Memory B cell (primary cell): ENCODE data around the gene ATG101.
"Not testable (repeated sequence)": the region's sequence is repeated elsewhere in the genome, so short reads cannot be mapped to it uniquely, and the experiment has no call there.

ENCODE experiments used
- ATAC-seq: fragments of 150-1000 bp; cut with Tn5 transposase; 2 replicates; pipeline ENCODE4 v1.10.0; 2021; ENCODE audit warnings: low read depth, mild to moderate bottlenecking, moderate library complexity
- DNase-seq, 2 donors: peaks; one replicate each; pipeline ENCODE4 v3.0.0; 2022; ENCODE audit warnings: low spot score in 2 of 2
- H3K27ac Mint-ChIP-seq: one replicate; pipeline ENCODE4 v1.8.0; 2022; ENCODE audit warnings: mild to moderate bottlenecking, moderate library complexity, mixed read lengths
- H3K27me3 Mint-ChIP-seq: one replicate; pipeline ENCODE4 v1.8.0; 2022; ENCODE audit warnings: mixed read lengths
- H3K36me3 Mint-ChIP-seq: one replicate; pipeline ENCODE4 v1.8.0; 2022; ENCODE audit warnings: mild to moderate bottlenecking, mixed read lengths
- H3K4me1 Mint-ChIP-seq: one replicate; pipeline ENCODE4 v1.8.0; 2022; ENCODE audit warnings: mixed read lengths
- H3K4me3 Mint-ChIP-seq: one replicate; pipeline ENCODE4 v1.8.0; 2022; ENCODE audit warnings: mild to moderate bottlenecking, moderate library complexity, mixed read lengths
- H3K9me3 Mint-ChIP-seq: one replicate; pipeline ENCODE4 v1.8.0; 2022; ENCODE audit warnings: mixed read lengths

Gene ATG101

GRCh38 chr12:52116222-52117125 lies 46.7 kb downstream of the ATG101 start:
- not testable (repeated sequence) for ATAC-seq

DNA sequence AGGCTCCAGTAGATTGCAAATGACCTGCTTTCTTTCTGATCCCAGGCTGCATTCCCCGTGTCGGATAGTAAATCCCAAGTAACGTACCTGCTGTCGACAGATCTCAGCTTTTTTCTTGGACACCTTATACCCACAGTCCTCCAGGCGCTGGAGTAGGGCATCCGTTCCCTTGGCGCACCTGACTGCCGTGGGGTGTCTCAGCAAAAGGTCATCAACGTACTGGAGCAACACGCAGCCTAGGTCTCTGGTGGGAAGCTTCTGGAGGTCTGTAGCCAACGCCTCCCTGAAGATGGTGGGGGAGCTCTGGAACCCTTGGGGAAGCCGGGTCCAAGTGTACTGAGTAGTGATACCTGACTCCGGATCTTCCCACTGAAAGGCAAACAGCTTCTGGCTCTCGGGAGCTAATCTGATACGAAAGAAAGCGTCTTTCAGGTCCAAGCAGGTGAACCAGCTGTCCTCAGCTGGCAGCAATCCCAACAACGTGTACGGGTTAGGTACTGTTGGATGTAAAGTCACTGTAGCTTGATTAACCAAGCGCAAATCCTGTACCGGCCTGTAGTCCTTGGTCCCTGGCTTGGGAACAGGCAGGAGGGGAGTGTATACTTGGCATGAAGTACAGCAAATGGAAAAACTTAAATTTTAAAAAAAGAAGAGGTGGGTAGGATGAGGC lies 48.2 kb downstream of the ATG101 start:
- Mint-ChIP-seq H3K4me1 (peaks cover 35% of the 10 kb centered on the region), H3K27ac (peak overlapping the region; percentile 81)
- DNase-seq (peak in 1 of 2 donors; percentile 20), ATAC-seq (peak; percentile 27)
- not testable (repeated sequence) for H3K4me3 Mint-ChIP-seq, H3K9me3 Mint-ChIP-seq, H3K27me3 Mint-ChIP-seq, H3K36me3 Mint-ChIP-seq

More at GRCh38 chr12:52116222-52117125, 46.7 kb downstream of the ATG101 start:
- not testable (repeated sequence) for H3K36me3 Mint-ChIP-seq, H3K27me3 Mint-ChIP-seq, H3K9me3 Mint-ChIP-seq, H3K4me3 Mint-ChIP-seq
- peak; percentile 50 to 66 for DNase-seq
- H3K27ac Mint-ChIP-seq: peak overlapping the region; percentile 76
- H3K4me1 Mint-ChIP-seq: peaks cover 28% of the 10 kb centered on the region

DNA sequence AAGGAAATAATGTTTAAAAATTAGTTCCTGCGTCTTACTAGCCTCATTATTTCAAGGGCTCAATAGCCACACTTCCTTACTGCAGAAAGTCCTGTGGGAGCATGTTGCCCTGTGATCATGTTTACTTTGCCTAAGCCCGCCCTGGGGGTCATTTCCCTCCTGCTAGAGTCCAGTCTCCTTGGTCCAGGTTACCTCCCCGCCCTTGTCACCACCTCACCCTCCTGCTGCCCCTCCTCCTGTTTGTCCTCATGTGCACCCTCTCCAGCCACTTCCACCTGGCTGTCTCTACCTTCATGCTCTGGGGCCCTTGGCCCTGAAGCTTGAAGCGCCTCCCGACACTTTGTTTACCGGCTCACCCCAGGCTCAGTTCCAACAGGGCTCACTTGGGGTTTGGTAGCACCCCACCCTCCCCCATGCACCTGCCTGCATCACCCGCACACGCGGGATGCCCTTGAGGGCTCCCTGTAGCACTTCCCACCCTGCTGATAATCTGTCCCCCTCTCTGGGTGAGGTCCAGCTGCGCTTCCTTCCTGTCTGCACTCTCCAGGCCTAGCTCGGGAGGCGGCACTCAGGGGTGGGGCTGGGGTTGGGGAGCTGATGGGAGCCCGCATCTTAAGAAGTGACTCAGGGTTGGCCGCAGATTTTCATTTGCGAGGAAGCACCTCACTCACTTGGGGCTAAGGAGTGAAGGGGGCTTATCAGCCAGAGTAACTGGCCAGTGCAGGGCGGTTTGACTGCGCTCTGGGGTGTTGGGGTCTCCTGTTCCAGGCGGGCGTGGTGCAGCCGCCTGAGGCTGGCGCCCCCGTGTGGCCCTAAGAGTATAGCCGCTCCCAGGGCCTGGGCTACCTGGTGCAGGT lies 49.8 kb downstream of the ATG101 start:
- H3K36me3 Mint-ChIP-seq: no peaks in the 10 kb centered on the region
- H3K27me3 Mint-ChIP-seq: no peaks in the 10 kb centered on the region
- H3K27ac Mint-ChIP-seq: peak overlapping the region; percentile 75
- H3K4me1 Mint-ChIP-seq: peaks cover 35% of the 10 kb centered on the region
- H3K9me3 Mint-ChIP-seq: no peaks in the 10 kb centered on the region
- DNase-seq (peak; percentile 23 to 49), ATAC-seq (peak; percentile 18)
- peak overlapping the region; percentile 24 for H3K4me3 Mint-ChIP-seq

GRCh38 chr12:52120951-52121823 lies 51.4 kb downstream of the ATG101 start:
- no peak for DNase-seq
- H3K36me3 Mint-ChIP-seq: no peaks in the 10 kb centered on the region
- no peak overlapping the region for H3K4me3 Mint-ChIP-seq
- peaks cover 7% of the 10 kb centered on the region for H3K27me3 Mint-ChIP-seq
- H3K27ac Mint-ChIP-seq: peak overlapping the region; percentile 50
- H3K4me1 Mint-ChIP-seq: peaks cover 35% of the 10 kb centered on the region
- no peaks in the 10 kb centered on the region for H3K9me3 Mint-ChIP-seq
- no peak for ATAC-seq

DNA sequence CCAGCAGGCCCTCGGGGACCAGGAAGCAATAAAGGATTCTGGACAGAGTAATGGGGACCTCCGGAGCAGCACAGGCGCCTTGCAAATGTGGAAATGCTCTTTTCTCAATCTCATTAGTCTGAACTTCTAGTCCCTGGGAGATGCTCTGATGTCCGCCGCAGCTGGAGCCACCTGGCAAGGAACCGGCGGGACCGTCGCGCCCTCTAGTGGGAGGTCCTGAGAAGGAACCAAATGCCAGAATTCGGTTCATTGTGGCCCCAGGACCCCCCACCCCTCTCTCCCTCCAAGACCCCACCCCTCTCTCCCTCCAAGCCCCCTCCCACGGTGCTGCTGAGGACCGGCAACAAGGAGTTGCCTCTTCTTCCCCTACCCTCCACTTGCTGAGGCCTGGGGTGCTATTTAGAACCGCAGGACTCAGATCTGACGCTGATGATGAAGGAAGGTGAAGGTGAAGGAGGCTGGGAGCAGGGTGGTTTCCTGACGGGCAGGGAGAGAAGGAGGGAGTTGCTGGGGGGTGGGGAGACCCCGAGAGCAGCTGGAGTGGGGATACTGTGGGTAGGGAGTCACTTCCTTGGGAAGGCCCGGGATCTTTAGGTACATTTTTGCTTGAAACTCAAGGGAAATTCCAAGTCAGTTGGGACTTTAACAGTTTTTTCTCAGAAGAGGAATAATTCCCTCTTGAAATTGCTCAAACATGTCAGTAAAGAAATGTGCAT lies 52.2 kb downstream of the ATG101 start:
- peak overlapping the region; percentile 50 for H3K27ac Mint-ChIP-seq
- ATAC-seq: no peak
- no peaks in the 10 kb centered on the region for H3K36me3 Mint-ChIP-seq
- H3K9me3 Mint-ChIP-seq: no peaks in the 10 kb centered on the region
- peak; percentile 59 to 67 for DNase-seq
- H3K4me3 Mint-ChIP-seq: no peak overlapping the region
- peaks cover 11% of the 10 kb centered on the region for H3K27me3 Mint-ChIP-seq
- H3K4me1 Mint-ChIP-seq: peaks cover 30% of the 10 kb centered on the region

- ATAC-seq (no peak), DNase-seq (no peak)
- H3K27me3 Mint-ChIP-seq: peaks cover 16% of the 10 kb centered on the region
- H3K9me3 Mint-ChIP-seq: no peaks in the 10 kb centered on the region
- H3K36me3 Mint-ChIP-seq: no peaks in the 10 kb centered on the region
- peaks cover 29% of the 10 kb centered on the region for H3K4me1 Mint-ChIP-seq
- no peak overlapping the region for H3K27ac Mint-ChIP-seq
- no peak overlapping the region for H3K4me3 Mint-ChIP-seq
These were observed 52.7 kb downstream of the ATG101 start for GRCh38 chr12:52122540-52122871.

DNA sequence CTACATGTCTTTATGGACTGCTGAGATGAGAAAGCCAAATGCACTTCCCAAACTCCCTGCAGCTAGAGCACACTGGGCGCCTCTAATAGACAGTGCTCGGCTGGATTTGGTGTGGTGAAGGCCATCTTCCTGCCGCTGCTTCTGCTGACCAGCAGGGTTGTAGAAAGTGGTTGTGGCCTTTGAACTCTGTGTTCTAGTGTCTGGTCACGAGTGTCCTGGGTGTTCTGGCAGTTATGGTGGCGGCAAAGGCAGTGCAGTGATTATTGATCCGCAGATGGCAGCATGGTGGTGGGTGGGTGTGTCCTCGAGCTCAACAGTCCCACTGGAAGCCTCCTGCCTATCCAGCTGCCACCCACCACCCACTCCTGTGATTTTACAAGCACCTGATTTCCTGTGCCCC lies 53.1 kb downstream of the ATG101 start:
- peaks cover 17% of the 10 kb centered on the region for H3K27me3 Mint-ChIP-seq
- no peak for ATAC-seq

DNA sequence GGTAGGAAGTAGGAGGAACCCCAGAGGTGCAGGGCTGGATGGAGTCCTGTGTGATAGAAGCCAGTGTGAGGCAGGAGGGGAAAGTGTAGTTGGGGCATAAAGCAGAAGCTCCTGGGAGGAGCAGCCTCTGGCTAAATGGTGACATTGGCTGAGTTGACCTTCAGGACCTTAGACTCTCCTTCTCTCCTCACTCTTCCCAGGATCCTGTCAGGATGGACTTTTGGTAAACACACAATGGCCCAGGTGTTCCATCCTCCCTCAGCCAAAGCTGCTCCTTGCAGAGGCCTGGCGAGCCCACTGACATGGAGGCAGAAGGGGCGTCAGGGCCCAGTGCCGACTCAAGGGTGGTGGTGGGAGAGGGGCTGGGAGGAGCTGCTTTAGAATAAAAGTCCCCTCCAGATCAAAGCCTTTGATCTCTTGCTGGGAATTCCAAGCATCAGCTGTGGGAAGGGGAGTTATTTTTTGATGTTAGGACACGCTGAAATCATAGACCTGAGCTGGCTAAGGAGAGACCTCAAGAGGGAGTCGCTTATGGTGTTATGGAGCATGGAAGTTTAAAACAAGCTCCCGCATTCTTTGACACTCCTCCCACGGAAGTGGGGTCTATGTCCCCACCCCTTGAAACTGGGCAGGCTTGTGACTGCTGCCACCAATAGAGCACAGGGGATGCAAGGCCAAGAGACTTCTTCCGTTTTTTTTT lies 53.9 kb downstream of the ATG101 start:
- DNase-seq (no peak), ATAC-seq (peak; percentile 54)

More for the DNA sequence above, 53.1 kb downstream of the ATG101 start:
- Mint-ChIP-seq H3K9me3 (no peaks in the 10 kb centered on the region), H3K4me3 (no peak overlapping the region), H3K36me3 (no peaks in the 10 kb centered on the region), H3K27ac (no peak overlapping the region), H3K4me1 (peaks cover 25% of the 10 kb centered on the region)
- no peak for DNase-seq

GRCh38 chr12:52125476-52125900 lies 55.7 kb downstream of the ATG101 start:
- DNase-seq (no peak), ATAC-seq (no peak)
- Mint-ChIP-seq H3K9me3 (no peaks in the 10 kb centered on the region), H3K27me3 (peaks cover 18% of the 10 kb centered on the region), H3K4me3 (no peak overlapping the region), H3K36me3 (no peaks in the 10 kb centered on the region), H3K4me1 (peaks cover 7% of the 10 kb centered on the region), H3K27ac (no peak overlapping the region)

More for the DNA sequence above, 53.9 kb downstream of the ATG101 start:
- Mint-ChIP-seq H3K36me3 (no peaks in the 10 kb centered on the region), H3K27ac (no peak overlapping the region), H3K4me3 (no peak overlapping the region), H3K4me1 (peaks cover 18% of the 10 kb centered on the region), H3K27me3 (peaks cover 18% of the 10 kb centered on the region), H3K9me3 (no peaks in the 10 kb centered on the region)

- DNase-seq: no peak
- no peak overlapping the region for H3K27ac Mint-ChIP-seq
- no peaks in the 10 kb centered on the region for H3K9me3 Mint-ChIP-seq
- no peak overlapping the region for H3K4me3 Mint-ChIP-seq
- no peaks in the 10 kb centered on the region for H3K36me3 Mint-ChIP-seq
- H3K27me3 Mint-ChIP-seq: peaks cover 18% of the 10 kb centered on the region
- H3K4me1 Mint-ChIP-seq: peaks cover 7% of the 10 kb centered on the region
- ATAC-seq: no peak
These were observed 56.3 kb downstream of the ATG101 start for GRCh38 chr12:52126050-52126604.
